ENCODE results near the gene WDR35.

GRCh38 chr2:20005067-20005627 is 15.2 kb upstream of the WDR35 start:
- no peak for TF ChIP-seq CTCF (conservative IDR thresholded peaks at IDR 0.05; ENCODE audit: low read depth, low read length)
- TF ChIP-seq EZH2 (IDR thresholded peaks at IDR 0.05; ENCODE audit: borderline replicate concordance, low read depth, low read length, poor library complexity, severe bottlenecking) = no peak

Data from A673 (cell line).